ENCODE results near the gene ANAPC16. TPM values are rescaled to one million over a fixed set of nuclear protein-coding genes. Genes with fewer than 3 reads are reported as not detected.
A peak's percentile ranks its signal among the peaks of the same experiment; 100 is the strongest.

Gene ANAPC16
- total RNA-seq, 1 donor = 66.1 TPM

- peak overlapping the region; percentile 55 for H3K4me3 ChIP-seq (ENCODE audit: low read depth, low read length)
- no peak for DNase-seq (ENCODE audit: low read depth)
- no peak for TF ChIP-seq CTCF (IDR thresholded peaks at IDR 0.05; ENCODE audit: insufficient read depth, low read depth, low read length)
Measured at GRCh38 chr10:72261784-72262404, 46.1 kb downstream of the ANAPC16 start.

- DNase-seq (ENCODE audit: low read depth) = peak; percentile 43
- H3K4me3 ChIP-seq (ENCODE audit: low read depth, low read length) = no peak overlapping the region
- TF ChIP-seq CTCF (IDR thresholded peaks at IDR 0.05; ENCODE audit: insufficient read depth, low read depth, low read length) = no peak
Measured at GRCh38 chr10:72263613-72264241, 47.9 kb downstream of the ANAPC16 start.

- no peak for DNase-seq (ENCODE audit: low read depth)
Measured at GRCh38 chr10:72264536-72264935, 48.7 kb downstream of the ANAPC16 start.

GRCh38 chr10:72265508-72265907, 49.7 kb downstream of the ANAPC16 start:
- no peak overlapping the region for H3K4me3 ChIP-seq (ENCODE audit: low read depth, low read length)
- no peak for DNase-seq (ENCODE audit: low read depth)
- TF ChIP-seq CTCF (IDR thresholded peaks at IDR 0.05; ENCODE audit: insufficient read depth, low read depth, low read length) = no peak

More at GRCh38 chr10:72264536-72264935, 48.7 kb downstream of the ANAPC16 start:
- TF ChIP-seq CTCF (IDR thresholded peaks at IDR 0.05; ENCODE audit: insufficient read depth, low read depth, low read length) = no peak
- no peak overlapping the region for H3K4me3 ChIP-seq (ENCODE audit: low read depth, low read length)

GRCh38 chr10:72265990-72266865, 50.4 kb downstream of the ANAPC16 start:
- DNase-seq (ENCODE audit: low read depth) = no peak
- no peak for TF ChIP-seq CTCF (IDR thresholded peaks at IDR 0.05; ENCODE audit: insufficient read depth, low read depth, low read length)

GRCh38 chr10:72267381-72267780, 51.6 kb downstream of the ANAPC16 start:
- no peak for TF ChIP-seq CTCF (IDR thresholded peaks at IDR 0.05; ENCODE audit: insufficient read depth, low read depth, low read length)
- H3K4me3 ChIP-seq (ENCODE audit: low read depth, low read length) = no peak overlapping the region

More at GRCh38 chr10:72265990-72266865, 50.4 kb downstream of the ANAPC16 start:
- no peak overlapping the region for H3K4me3 ChIP-seq (ENCODE audit: low read depth, low read length)

More at GRCh38 chr10:72267381-72267780, 51.6 kb downstream of the ANAPC16 start:
- no peak for DNase-seq (ENCODE audit: low read depth)

Measured in fibroblast of villous mesenchyme (primary cell).